ENCODE results near the gene ARMC2.
A peak's percentile ranks its signal among the peaks of the same experiment; 100 is the strongest.
"Not testable (repeated sequence)": the region's sequence is repeated elsewhere in the genome, so short reads cannot be mapped to it uniquely, and the experiment has no call there.

Gene ARMC2

DNA sequence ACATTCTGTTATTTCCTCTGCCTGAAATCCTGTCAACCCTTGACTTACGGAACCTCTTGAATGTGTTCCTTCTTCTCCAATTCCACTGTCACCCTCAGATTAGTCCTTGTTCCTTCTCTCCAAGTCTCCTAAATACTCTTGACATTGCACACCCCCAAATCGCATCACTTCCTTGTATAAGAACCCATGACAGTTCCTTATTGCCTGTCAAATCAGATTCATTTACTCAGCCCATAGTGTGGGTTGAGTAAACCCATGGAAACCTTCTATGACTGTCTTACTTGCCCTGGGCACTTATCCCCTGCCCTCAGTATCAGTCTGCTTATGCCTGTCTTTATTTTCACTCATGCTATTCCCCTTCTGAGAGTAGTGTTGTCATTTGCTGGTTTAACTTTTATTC, 40.5 kb downstream of the ARMC2 start:
- DNase-seq (ENCODE audit: low read depth): no peak
- no peak overlapping the region for H3K4me3 ChIP-seq (ENCODE audit: low read length)
- TF ChIP-seq, protein P1, sequence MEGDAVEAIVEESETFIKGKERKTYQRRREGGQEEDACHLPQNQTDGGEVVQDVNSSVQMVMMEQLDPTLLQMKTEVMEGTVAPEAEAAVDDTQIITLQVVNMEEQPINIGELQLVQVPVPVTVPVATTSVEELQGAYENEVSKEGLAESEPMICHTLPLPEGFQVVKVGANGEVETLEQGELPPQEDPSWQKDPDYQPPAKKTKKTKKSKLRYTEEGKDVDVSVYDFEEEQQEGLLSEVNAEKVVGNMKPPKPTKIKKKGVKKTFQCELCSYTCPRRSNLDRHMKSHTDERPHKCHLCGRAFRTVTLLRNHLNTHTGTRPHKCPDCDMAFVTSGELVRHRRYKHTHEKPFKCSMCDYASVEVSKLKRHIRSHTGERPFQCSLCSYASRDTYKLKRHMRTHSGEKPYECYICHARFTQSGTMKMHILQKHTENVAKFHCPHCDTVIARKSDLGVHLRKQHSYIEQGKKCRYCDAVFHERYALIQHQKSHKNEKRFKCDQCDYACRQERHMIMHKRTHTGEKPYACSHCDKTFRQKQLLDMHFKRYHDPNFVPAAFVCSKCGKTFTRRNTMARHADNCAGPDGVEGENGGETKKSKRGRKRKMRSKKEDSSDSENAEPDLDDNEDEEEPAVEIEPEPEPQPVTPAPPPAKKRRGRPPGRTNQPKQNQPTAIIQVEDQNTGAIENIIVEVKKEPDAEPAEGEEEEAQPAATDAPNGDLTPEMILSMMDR (conservative IDR thresholded peaks at IDR 0.05; ENCODE audit: low read depth, low read length): no peak

GRCh38 chr6:108890898-108891297, 42.7 kb downstream of the ARMC2 start:
- DNase-seq (ENCODE audit: low read depth); H3K4me3 ChIP-seq (ENCODE audit: low read length): not testable (repeated sequence)

DNA sequence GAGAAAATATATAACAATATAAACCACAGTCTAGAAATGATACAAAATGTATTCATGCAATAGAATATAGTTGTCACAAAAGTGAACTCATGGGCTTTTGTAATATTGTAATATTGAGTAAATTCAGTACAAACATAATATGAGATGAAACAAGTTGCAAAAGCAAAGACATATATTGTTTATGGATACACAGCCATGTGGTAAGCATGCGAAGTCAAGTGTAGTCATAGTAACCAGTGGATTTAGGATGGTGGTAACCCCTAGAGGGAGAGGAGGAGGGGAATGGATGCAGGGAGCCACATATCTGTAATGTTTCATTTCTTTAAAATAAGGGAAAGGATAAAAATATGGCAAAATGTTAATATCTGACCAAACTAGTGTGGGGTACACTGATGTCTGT, 47.3 kb downstream of the ARMC2 start:
- DNase-seq (ENCODE audit: low read depth): no peak
- TF ChIP-seq, protein P1 (conservative IDR thresholded peaks at IDR 0.05; ENCODE audit: low read depth, low read length): no peak
- H3K4me3 ChIP-seq (ENCODE audit: low read length): no peak overlapping the region

- peak; percentile 71 for DNase-seq (ENCODE audit: low read depth)
- TF ChIP-seq, protein P1 (conservative IDR thresholded peaks at IDR 0.05; ENCODE audit: low read depth, low read length): no peak
- no peak overlapping the region for H3K4me3 ChIP-seq (ENCODE audit: low read length)
Measured at GRCh38 chr6:108896111-108896661, 48.0 kb downstream of the ARMC2 start.

- TF ChIP-seq, protein P1 (conservative IDR thresholded peaks at IDR 0.05; ENCODE audit: low read depth, low read length): no peak
- no peak for DNase-seq (ENCODE audit: low read depth)
- no peak overlapping the region for H3K4me3 ChIP-seq (ENCODE audit: low read length)
Measured at GRCh38 chr6:108897371-108897770, 49.1 kb downstream of the ARMC2 start.

- no peak overlapping the region for H3K4me3 ChIP-seq (ENCODE audit: low read length)
- TF ChIP-seq, protein P1 (conservative IDR thresholded peaks at IDR 0.05; ENCODE audit: low read depth, low read length): no peak
- no peak for DNase-seq (ENCODE audit: low read depth)
Measured at GRCh38 chr6:108902382-108902792, 54.2 kb downstream of the ARMC2 start.

GRCh38 chr6:108903796-108904195, 55.6 kb downstream of the ARMC2 start:
- no peak overlapping the region for H3K4me3 ChIP-seq (ENCODE audit: low read length)
- TF ChIP-seq, protein P1 (conservative IDR thresholded peaks at IDR 0.05; ENCODE audit: low read depth, low read length): no peak

DNA sequence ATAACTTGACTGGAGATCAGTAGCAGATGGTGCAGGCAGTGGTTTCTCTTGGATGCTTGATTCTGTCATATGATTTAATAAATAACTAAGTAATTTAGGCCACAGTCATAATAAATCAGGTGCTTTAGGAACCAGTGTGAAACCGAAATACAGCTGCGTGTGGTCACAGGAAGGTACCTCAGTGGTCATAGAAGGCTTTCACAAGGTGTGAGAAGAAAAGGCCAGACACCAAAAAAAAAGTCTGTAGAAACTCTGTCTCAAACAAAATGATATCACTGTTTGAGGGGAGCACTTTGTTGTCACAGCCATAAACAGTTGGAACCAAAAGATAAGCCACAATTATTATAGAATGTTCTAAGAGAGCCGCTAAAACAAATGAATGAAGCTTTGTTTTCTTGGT, 56.5 kb downstream of the ARMC2 start:
- no peak for DNase-seq (ENCODE audit: low read depth)
- TF ChIP-seq, protein P1 (conservative IDR thresholded peaks at IDR 0.05; ENCODE audit: low read depth, low read length): no peak
- H3K4me3 ChIP-seq (ENCODE audit: low read length): no peak overlapping the region

More at GRCh38 chr6:108903796-108904195, 55.6 kb downstream of the ARMC2 start:
- no peak for DNase-seq (ENCODE audit: low read depth)

All from retinal pigment epithelial cell (primary cell).